Vagina (tissue), 2 donors: Measurements from ENCODE around the gene GNE. TPM values are rescaled to one million over a fixed set of nuclear protein-coding genes. Genes with fewer than 3 reads are reported as not detected.
A peak's percentile ranks its signal among the peaks of the same experiment; 100 is the strongest.

Experiments used
- DNase-seq, 2 donors: peaks; one replicate each; pipeline ENCODE4 v3.0.0-alpha.2; 2017; ENCODE audit errors: extremely low spot score in 2 of 2
- H3K27ac ChIP-seq: fragments of 200-600 bp; sonication (generic); one replicate; pipeline ENCODE4 v1.5.1; 2019
- H3K27me3 ChIP-seq: fragments of 200-600 bp; sonication (generic); one replicate; pipeline ENCODE4 v1.5.1; 2019
- H3K36me3 ChIP-seq, 2 donors: fragments of 200-600 bp; sonication (generic); one replicate each; pipeline ENCODE4 v1.5.1; 2017 to 2019
- H3K4me1 ChIP-seq: fragments of 200-600 bp; sonication (generic); one replicate; pipeline ENCODE4 v1.5.1; 2019
- H3K4me3 ChIP-seq, 2 donors: fragments of 200-600 bp; sonication (generic); 1 replicate in 1 of 2; 2 replicates in 1 of 2; pipeline ENCODE4 v1.5.1; 2016 to 2019
- H3K9me3 ChIP-seq: fragments of 200-600 bp; sonication (generic); one replicate; pipeline ENCODE4 v1.5.1; 2019
- POLR2A ChIP-seq, 2 donors: fragments of 450-650 bp; IDR thresholded peaks; one replicate each; pipeline ENCODE4 v1.6.1; 2017; ENCODE audit warnings: antibody characterized with exemption in 2 of 2, mild to moderate bottlenecking in 2 of 2, moderate library complexity in 2 of 2
- POLR2AphosphoS5 ChIP-seq, 2 donors: sonication (generic); formaldehyde crosslinking; IDR thresholded peaks; one replicate each; pipeline ENCODE4 v1.9.0; 2017; ENCODE audit warnings: antibody characterized with exemption in 2 of 2, mild to moderate bottlenecking in 2 of 2, low read depth in 1 of 2; ENCODE audit not compliant: insufficient read depth in 1 of 2
- intact Hi-C: fragments of 100-400 bp; cut with DNase I; formaldehyde crosslinking; loops from one replicate; pipeline ENCODE4 v1.15.1; 2023
- total RNA-seq: library from RNA; depleted of rRNA; stranded (reverse); fragments of >200 nt; gene quantifications from one replicate; pipeline ENCODE4 v1.2.3, GENCODE V29; 2016
- TF ChIP-seq, protein P1 (sequence below), 3 experiments: fragments of 450-650 bp in 2 of 3; fragments of 200-600 bp in 1 of 3; sonication (generic) in 1 of 3; IDR thresholded peaks; one replicate each; pipeline ENCODE4 v1.5.1; 2017 to 2019; ENCODE audit warnings: antibody characterized with exemption in 3 of 3, mild to moderate bottlenecking in 2 of 3, moderate library complexity in 2 of 3

GNE gene
- total RNA-seq, 1 donor from 2014 or later = 16.0 TPM

- TF ChIP-seq, protein P1, sequence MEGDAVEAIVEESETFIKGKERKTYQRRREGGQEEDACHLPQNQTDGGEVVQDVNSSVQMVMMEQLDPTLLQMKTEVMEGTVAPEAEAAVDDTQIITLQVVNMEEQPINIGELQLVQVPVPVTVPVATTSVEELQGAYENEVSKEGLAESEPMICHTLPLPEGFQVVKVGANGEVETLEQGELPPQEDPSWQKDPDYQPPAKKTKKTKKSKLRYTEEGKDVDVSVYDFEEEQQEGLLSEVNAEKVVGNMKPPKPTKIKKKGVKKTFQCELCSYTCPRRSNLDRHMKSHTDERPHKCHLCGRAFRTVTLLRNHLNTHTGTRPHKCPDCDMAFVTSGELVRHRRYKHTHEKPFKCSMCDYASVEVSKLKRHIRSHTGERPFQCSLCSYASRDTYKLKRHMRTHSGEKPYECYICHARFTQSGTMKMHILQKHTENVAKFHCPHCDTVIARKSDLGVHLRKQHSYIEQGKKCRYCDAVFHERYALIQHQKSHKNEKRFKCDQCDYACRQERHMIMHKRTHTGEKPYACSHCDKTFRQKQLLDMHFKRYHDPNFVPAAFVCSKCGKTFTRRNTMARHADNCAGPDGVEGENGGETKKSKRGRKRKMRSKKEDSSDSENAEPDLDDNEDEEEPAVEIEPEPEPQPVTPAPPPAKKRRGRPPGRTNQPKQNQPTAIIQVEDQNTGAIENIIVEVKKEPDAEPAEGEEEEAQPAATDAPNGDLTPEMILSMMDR (IDR thresholded peaks at IDR 0.05) = no peak
- no peak for TF ChIP-seq POLR2A (IDR thresholded peaks at IDR 0.05)
- TF ChIP-seq POLR2AphosphoS5 (IDR thresholded peaks at IDR 0.05; ENCODE audit: insufficient read depth in 1 of 2, low read depth in 1 of 2) = no peak
- Histone ChIP-seq H3K27me3 (no peaks in the 10 kb centered on the region), H3K4me3 (no peak overlapping the region), H3K9me3 (no peaks in the 10 kb centered on the region), H3K36me3 (no peaks in the 10 kb centered on the region), H3K4me1 (no peaks in the 10 kb centered on the region), H3K27ac (no peak overlapping the region)
- intact Hi-C loops = no loop called here
- DNase-seq = no peak
Observed at GRCh38 chr9:36282275-36282674, 24.0 kb upstream of the GNE start.

DNA sequence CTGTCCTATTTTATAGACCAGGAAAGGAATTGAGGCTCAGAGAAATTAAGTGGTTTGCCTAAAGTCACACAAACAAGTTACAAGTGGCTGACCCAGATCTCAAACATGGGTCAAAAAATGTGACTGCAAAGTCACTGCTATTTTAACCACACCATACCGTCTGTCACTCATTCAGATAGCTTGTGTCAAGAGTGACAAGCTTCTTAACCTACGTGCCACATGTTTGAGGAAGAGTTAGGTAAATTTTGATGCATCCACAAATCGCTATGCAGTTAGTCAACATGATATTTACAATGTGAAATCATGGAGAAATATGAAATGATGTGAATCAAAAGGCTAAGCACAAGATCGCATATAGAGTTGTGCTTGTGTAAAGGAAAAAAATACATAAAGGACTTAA, 22.7 kb upstream of the GNE start:
- no peaks in the 10 kb centered on the region for H3K9me3 ChIP-seq
- no peak overlapping the region for H3K4me3 ChIP-seq
- intact Hi-C loops = no loop called here
- peaks cover 6% of the 10 kb centered on the region for H3K4me1 ChIP-seq
- H3K36me3 ChIP-seq = no peaks in the 10 kb centered on the region
- no peak for DNase-seq
- H3K27ac ChIP-seq = no peak overlapping the region
- no peaks in the 10 kb centered on the region for H3K27me3 ChIP-seq
- TF ChIP-seq POLR2A (IDR thresholded peaks at IDR 0.05) (no peak), POLR2AphosphoS5 (IDR thresholded peaks at IDR 0.05; ENCODE audit: insufficient read depth in 1 of 2, low read depth in 1 of 2) (no peak)
- TF ChIP-seq, protein P1 (IDR thresholded peaks at IDR 0.05) = no peak

DNA sequence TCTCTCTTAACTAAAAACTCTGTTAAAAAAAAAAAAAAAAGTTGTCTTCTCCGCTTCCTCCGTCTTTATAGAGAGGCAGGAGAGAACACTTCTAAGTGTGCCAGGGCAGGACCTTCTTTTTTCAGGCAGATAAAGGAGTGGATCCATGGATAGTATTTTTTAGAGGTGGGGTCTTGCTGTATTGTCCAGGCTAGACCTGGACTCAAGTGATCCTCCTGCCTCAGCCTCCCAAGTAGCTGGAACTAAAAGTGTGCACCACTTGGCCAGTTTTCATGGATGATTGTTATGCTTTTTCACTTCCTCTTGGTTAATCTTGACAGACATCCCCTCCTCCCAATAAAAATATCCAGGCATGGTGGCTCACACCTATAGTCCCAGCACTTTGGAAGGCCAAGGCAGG, 20.0 kb upstream of the GNE start:
- H3K4me3 ChIP-seq = no peak overlapping the region
- H3K9me3 ChIP-seq = no peaks in the 10 kb centered on the region
- no peak for DNase-seq
- H3K36me3 ChIP-seq = no peaks in the 10 kb centered on the region
- no peaks in the 10 kb centered on the region for H3K27me3 ChIP-seq
- TF ChIP-seq, protein P1 (IDR thresholded peaks at IDR 0.05) = no peak
- no peak for TF ChIP-seq POLR2AphosphoS5 (IDR thresholded peaks at IDR 0.05; ENCODE audit: insufficient read depth in 1 of 2, low read depth in 1 of 2)
- no peak for TF ChIP-seq POLR2A (IDR thresholded peaks at IDR 0.05)
- intact Hi-C loops = no loop called here
- H3K27ac ChIP-seq = no peak overlapping the region
- peaks cover 6% of the 10 kb centered on the region for H3K4me1 ChIP-seq

- DNase-seq = no peak
- Histone ChIP-seq H3K4me1 (peaks cover 6% of the 10 kb centered on the region), H3K4me3 (peak overlapping the region in 1 of 2 donors; percentile 1), H3K36me3 (no peaks in the 10 kb centered on the region), H3K27me3 (no peaks in the 10 kb centered on the region), H3K9me3 (no peaks in the 10 kb centered on the region), H3K27ac (no peak overlapping the region)
- intact Hi-C loops = no loop called here
- TF ChIP-seq POLR2AphosphoS5 (IDR thresholded peaks at IDR 0.05; ENCODE audit: insufficient read depth in 1 of 2, low read depth in 1 of 2) = no peak
Observed at GRCh38 chr9:36276781-36277181, 18.5 kb upstream of the GNE start.

- H3K27me3 ChIP-seq = no peaks in the 10 kb centered on the region
- no peak overlapping the region for H3K27ac ChIP-seq
- H3K4me1 ChIP-seq = peaks cover 6% of the 10 kb centered on the region
- TF ChIP-seq, protein P1 (IDR thresholded peaks at IDR 0.05) = no peak
- intact Hi-C loops = no loop called here
- peak overlapping the region in 1 of 2 donors; percentile 1 for H3K4me3 ChIP-seq
- no peaks in the 10 kb centered on the region for H3K9me3 ChIP-seq
- DNase-seq = no peak
- no peaks in the 10 kb centered on the region for H3K36me3 ChIP-seq
Observed at GRCh38 chr9:36276254-36276653, 18.0 kb upstream of the GNE start.

GRCh38 chr9:36275060-36275459, 16.8 kb upstream of the GNE start:
- Histone ChIP-seq H3K27ac (no peak overlapping the region), H3K9me3 (no peaks in the 10 kb centered on the region), H3K4me1 (peaks cover 6% of the 10 kb centered on the region), H3K27me3 (no peaks in the 10 kb centered on the region), H3K36me3 (no peaks in the 10 kb centered on the region), H3K4me3 (no peak overlapping the region)
- TF ChIP-seq POLR2AphosphoS5 (IDR thresholded peaks at IDR 0.05; ENCODE audit: insufficient read depth in 1 of 2, low read depth in 1 of 2) = no peak
- TF ChIP-seq, protein P1 (IDR thresholded peaks at IDR 0.05) = no peak
- no peak for TF ChIP-seq POLR2A (IDR thresholded peaks at IDR 0.05)
- DNase-seq = no peak
- intact Hi-C loops = no loop called here
